PFSK-1 (cell line): ENCODE results near the gene VPS4B.

ENCODE experiments used
- POLR2AphosphoS5 ChIP-seq: IDR thresholded peaks from 2 replicates; pipeline ENCODE4 v1.6.1; 2012; ENCODE audit warnings: low read depth, mild to moderate bottlenecking, control low read depth, low read length, moderate library complexity
- REST ChIP-seq, 2 experiments: IDR thresholded peaks; 2 replicates each; pipeline versions ENCODE4 v1.6.1 to v1.8.0; 2011 to 2012; ENCODE audit warnings: low read depth in 2 of 2, low read length in 2 of 2, control low read depth in 1 of 2, inconsistent platforms in 1 of 2, mild to moderate bottlenecking in 1 of 2, moderate library complexity in 1 of 2; ENCODE audit not compliant: insufficient read depth in 1 of 2
- SIN3A ChIP-seq: IDR thresholded peaks from 2 replicates; pipeline ENCODE4 v1.6.1; 2012; ENCODE audit warnings: mild to moderate bottlenecking, low read length, moderate library complexity, borderline replicate concordance; ENCODE audit not compliant: insufficient read depth
- TAF1 ChIP-seq: IDR thresholded peaks from 2 replicates; pipeline ENCODE4 v1.6.1; 2012; ENCODE audit warnings: low read length, control low read depth, borderline replicate concordance; ENCODE audit not compliant: insufficient read depth

DNA sequence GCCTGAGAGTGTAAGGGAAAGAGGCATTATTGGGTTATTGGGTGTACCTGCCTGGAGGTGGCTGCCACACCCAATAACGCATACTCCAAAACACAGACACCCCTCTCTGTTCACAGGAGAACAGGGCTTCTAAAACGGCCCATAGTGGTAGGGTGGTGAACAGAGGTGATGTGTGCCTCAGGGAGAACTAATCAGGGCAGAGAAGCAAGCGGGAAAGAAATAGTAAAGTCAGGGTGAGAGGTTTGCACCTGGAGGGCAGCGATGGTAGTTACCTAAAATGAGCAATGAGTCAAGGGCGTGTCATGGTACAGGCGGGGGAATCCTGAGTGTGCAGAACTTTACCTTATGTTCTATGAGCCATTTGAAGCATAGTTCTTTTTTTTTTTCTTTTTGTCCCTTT lies 21.6 kb upstream of the VPS4B start:
- TF ChIP-seq TAF1 (no peak), POLR2AphosphoS5 (no peak), SIN3A (no peak), REST (IDR thresholded peaks at IDR 0.05; ENCODE audit: insufficient read depth in 1 of 2, low read depth in 2 of 2, low read length in 2 of 2) (no peak)
